SU-DHL-6 (cell line): ENCODE measurements around the gene LIMCH1.

Experiments
- H2AFZ ChIP-seq: fragments of 200-600 bp; sonication (generic); 2 replicates; pipeline ENCODE4 v1.6.1; 2014; ENCODE audit warnings: low read depth, mild to moderate bottlenecking, moderate library complexity, mixed read lengths, antibody characterized with exemption, low read length; ENCODE audit not compliant: severe bottlenecking
- H3F3A ChIP-seq: fragments of 200-600 bp; shearing (Covaris generic); 2 replicates; pipeline ENCODE4 v1.6.0; 2016; ENCODE audit warnings: antibody characterized with exemption, mild to moderate bottlenecking; ENCODE audit not compliant: insufficient read depth
- H3K27ac ChIP-seq: fragments of 200-600 bp; sonication (generic); 2 replicates; pipeline ENCODE4 v1.5.1; 2016; ENCODE audit warnings: low read depth, mild to moderate bottlenecking, low read length, moderate library complexity, mixed read lengths
- H3K27me3 ChIP-seq: fragments of 200-600 bp; sonication (generic), shearing (Covaris generic); 2 replicates; pipeline ENCODE4 v1.6.0; 2014; ENCODE audit warnings: mild to moderate bottlenecking, low read length
- H3K36me3 ChIP-seq: fragments of 200-600 bp; sonication (generic); 2 replicates; pipeline ENCODE4 v1.6.1; 2014; ENCODE audit warnings: mild to moderate bottlenecking, low read length, mixed read lengths
- H3K4me2 ChIP-seq: fragments of 300-600, 200-600 bp; shearing (Covaris generic), sonication (generic); 2 replicates; pipeline ENCODE4 v1.6.0; 2014; ENCODE audit warnings: low read length, low read depth, mild to moderate bottlenecking; ENCODE audit not compliant: poor library complexity, severe bottlenecking
- H3K4me3 ChIP-seq: fragments of 200-600 bp; sonication (generic); 2 replicates; pipeline ENCODE4 v1.5.1; 2014; ENCODE audit warnings: antibody characterized with exemption, low read length, mild to moderate bottlenecking, mixed read lengths; ENCODE audit not compliant: insufficient read depth, poor library complexity, severe bottlenecking
- H3K79me2 ChIP-seq: fragments of 200-600 bp; sonication (generic); 2 replicates; pipeline ENCODE4 v1.6.1; 2014; ENCODE audit warnings: mild to moderate bottlenecking, low read length, moderate library complexity; ENCODE audit not compliant: insufficient read depth
- H3K9ac ChIP-seq: fragments of 200-600 bp; sonication (generic); 2 replicates; pipeline ENCODE4 v1.7.0; 2014; ENCODE audit warnings: mild to moderate bottlenecking, low read length
- H3K9me2 ChIP-seq: fragments of 200-600 bp; sonication (generic); replicated peaks from 2 replicates; pipeline ENCODE4 v1.6.1; 2014; ENCODE audit warnings: low read length; ENCODE audit not compliant: insufficient read depth
- H3K9me3 ChIP-seq: fragments of 200-600 bp; sonication (generic); 2 replicates; pipeline ENCODE4 v1.6.1; 2014; ENCODE audit warnings: low read length, mixed read lengths; ENCODE audit not compliant: insufficient read depth
- H4K20me1 ChIP-seq: fragments of 200-600 bp; sonication (generic); 2 replicates; pipeline ENCODE4 v1.6.1; 2014; ENCODE audit warnings: low read depth, mild to moderate bottlenecking, antibody characterized with exemption, low read length, moderate library complexity, mixed read lengths
- EZH2phosphoT487 ChIP-seq: fragments of 200-600 bp; sonication (generic), shearing (Covaris generic); conservative IDR thresholded peaks from 2 replicates; pipeline ENCODE4 v1.6.1; 2018; ENCODE audit warnings: mild to moderate bottlenecking, antibody characterized with exemption, low read length, moderate library complexity, mixed read lengths
- TF ChIP-seq, protein P1 (sequence below): fragments of 200-600 bp; sonication (generic); IDR thresholded peaks from one replicate; pipeline ENCODE4 v1.5.1; 2017; ENCODE audit warnings: antibody characterized with exemption, mild to moderate bottlenecking, low read length, moderate library complexity; ENCODE audit not compliant: insufficient read depth, poor library complexity, severe bottlenecking

Gene LIMCH1

DNA sequence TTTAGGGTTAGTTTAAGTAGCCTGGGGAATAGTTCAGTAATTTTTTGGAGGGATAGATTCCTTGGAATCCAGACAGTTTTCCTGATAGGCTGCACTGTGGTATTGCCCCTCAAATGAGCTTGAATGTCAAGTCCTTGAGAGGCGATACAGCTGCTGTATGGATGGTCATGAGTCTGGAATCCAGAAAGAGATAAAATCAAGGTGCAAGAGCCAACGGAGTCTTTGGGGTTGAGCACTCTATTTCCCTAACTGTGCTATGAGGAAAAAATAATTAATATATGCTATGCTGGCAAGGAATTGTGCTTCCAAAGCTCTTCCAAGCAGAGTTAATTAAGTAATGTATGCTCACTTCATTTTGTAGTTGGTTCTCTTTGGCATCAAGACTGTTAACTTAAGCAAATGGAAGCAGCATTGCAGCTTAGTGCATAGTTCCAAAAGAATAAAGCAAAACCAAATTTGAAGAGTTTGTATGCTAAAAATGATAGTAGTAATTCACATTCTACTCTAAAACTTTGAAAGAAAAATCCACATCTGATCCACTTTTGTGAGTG lies 48.8 kb downstream of the LIMCH1 start:
- Histone ChIP-seq H3K9me2 (no peaks in the 10 kb centered on the region; the same call in 1 of the 2 replicates), H3F3A (no peaks in the 10 kb centered on the region), H3K4me3 (no peak overlapping the region), H2AFZ (no peak overlapping the region), H3K9me3 (no peaks in the 10 kb centered on the region), H3K9ac (no peak overlapping the region), H3K36me3 (no peaks in the 10 kb centered on the region), H3K27ac (no peak overlapping the region), H4K20me1 (no peaks in the 10 kb centered on the region), H3K27me3 (no peaks in the 10 kb centered on the region), H3K79me2 (no peaks in the 10 kb centered on the region), H3K4me2 (no peak overlapping the region)
- no peak for TF ChIP-seq EZH2phosphoT487
- TF ChIP-seq, protein P1, sequence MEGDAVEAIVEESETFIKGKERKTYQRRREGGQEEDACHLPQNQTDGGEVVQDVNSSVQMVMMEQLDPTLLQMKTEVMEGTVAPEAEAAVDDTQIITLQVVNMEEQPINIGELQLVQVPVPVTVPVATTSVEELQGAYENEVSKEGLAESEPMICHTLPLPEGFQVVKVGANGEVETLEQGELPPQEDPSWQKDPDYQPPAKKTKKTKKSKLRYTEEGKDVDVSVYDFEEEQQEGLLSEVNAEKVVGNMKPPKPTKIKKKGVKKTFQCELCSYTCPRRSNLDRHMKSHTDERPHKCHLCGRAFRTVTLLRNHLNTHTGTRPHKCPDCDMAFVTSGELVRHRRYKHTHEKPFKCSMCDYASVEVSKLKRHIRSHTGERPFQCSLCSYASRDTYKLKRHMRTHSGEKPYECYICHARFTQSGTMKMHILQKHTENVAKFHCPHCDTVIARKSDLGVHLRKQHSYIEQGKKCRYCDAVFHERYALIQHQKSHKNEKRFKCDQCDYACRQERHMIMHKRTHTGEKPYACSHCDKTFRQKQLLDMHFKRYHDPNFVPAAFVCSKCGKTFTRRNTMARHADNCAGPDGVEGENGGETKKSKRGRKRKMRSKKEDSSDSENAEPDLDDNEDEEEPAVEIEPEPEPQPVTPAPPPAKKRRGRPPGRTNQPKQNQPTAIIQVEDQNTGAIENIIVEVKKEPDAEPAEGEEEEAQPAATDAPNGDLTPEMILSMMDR = no peak

- no peak for TF ChIP-seq EZH2phosphoT487
- TF ChIP-seq, protein P1 = no peak
- Histone ChIP-seq H4K20me1 (no peaks in the 10 kb centered on the region), H3K4me2 (no peak overlapping the region), H3K9ac (no peak overlapping the region), H3F3A (no peaks in the 10 kb centered on the region), H3K4me3 (no peak overlapping the region), H2AFZ (no peak overlapping the region), H3K36me3 (no peaks in the 10 kb centered on the region), H3K9me2 (no peaks in the 10 kb centered on the region; the same call in 1 of the 2 replicates), H3K9me3 (no peaks in the 10 kb centered on the region), H3K79me2 (no peaks in the 10 kb centered on the region), H3K27me3 (no peaks in the 10 kb centered on the region), H3K27ac (no peak overlapping the region)
Measured at GRCh38 chr4:41587286-41587685, 49.3 kb downstream of the LIMCH1 start.

- no peak overlapping the region for H3K4me3 ChIP-seq
- H2AFZ ChIP-seq = no peak overlapping the region
- H3K4me2 ChIP-seq = no peak overlapping the region
- TF ChIP-seq EZH2phosphoT487 = no peak
- TF ChIP-seq, protein P1 = no peak
- no peaks in the 10 kb centered on the region for H3K79me2 ChIP-seq
- H4K20me1 ChIP-seq = no peaks in the 10 kb centered on the region
- no peaks in the 10 kb centered on the region for H3F3A ChIP-seq
- H3K9me2 ChIP-seq = no peaks in the 10 kb centered on the region; the same call in 1 of the 2 replicates
- no peaks in the 10 kb centered on the region for H3K27me3 ChIP-seq
- no peaks in the 10 kb centered on the region for H3K9me3 ChIP-seq
- no peak overlapping the region for H3K27ac ChIP-seq
- no peaks in the 10 kb centered on the region for H3K36me3 ChIP-seq
- H3K9ac ChIP-seq = no peak overlapping the region
Measured at GRCh38 chr4:41590591-41590990, 52.6 kb downstream of the LIMCH1 start.
